Skin epidermis (tissue), 12 donors: ENCODE results near the gene AP5Z1.

ENCODE experiments used
- H3K27ac ChIP-seq, 21 experiments: fragments of 200-600 bp; sonication (generic) in 11 of 21; one replicate each; pipeline ENCODE4 v1.5.0; 2020; ENCODE audit warnings: mild to moderate bottlenecking in 3 of 21, inconsistent platforms in 2 of 21, moderate library complexity in 2 of 21
- H3K4me3 ChIP-seq, 7 experiments: fragments of 200-600 bp; sonication (generic) in 2 of 7; one replicate each; pipeline ENCODE4 v1.5.0; 2020; ENCODE audit warnings: inconsistent platforms in 2 of 7, mild to moderate bottlenecking in 2 of 7, moderate library complexity in 1 of 7

Gene AP5Z1

DNA sequence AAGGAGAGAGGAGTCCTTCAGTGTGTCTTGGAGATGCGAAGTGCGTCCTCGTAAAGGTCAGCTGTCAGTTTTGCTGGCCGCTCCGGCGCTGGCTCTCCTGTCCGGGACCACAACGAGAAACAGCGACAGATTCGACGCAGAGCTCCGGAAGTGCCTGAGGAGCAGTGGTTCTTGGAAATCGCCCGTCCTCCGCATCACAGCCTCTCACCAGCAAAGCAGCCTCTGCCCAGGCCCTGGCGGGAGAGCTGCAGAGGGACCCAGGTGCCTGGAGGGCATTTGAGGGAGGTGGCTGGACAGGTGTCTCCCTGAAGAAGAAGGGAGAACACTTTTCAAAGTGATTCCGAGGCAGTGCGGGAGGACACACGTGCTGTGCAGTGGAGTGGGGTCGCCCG is 11.6 kb upstream of the AP5Z1 start:
- Histone ChIP-seq H3K27ac (no peak overlapping the region), H3K4me3 (no peak overlapping the region)

DNA sequence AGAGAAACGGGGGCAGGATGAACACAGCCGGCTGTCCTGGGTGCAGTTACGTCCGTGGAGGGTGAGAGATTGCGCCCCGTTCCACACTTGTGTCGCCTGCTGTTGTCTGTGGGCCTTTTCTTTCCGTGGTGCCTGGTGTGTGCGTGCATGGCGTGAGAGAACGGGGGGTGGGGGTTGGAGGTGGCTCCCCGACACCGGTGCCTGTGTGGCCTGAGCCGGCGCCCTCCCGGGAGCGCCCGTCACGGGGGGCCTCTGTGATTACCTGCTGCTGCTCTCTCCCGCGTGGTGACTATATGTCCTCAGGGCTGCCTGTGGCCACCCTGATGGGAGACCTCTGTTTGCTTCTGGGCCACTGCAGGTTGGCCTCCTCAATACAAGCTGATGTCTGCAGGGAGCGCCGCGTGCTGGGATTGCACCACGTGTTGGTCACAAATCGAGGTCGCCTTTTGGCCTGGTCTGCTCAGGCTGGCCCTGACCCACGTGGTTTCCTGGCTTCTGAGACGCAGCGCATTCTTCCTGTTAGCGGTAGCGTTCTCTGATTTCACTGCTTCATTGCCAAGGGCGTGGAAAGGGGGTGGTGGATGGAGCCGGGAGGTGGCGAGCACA is 10.9 kb upstream of the AP5Z1 start:
- Histone ChIP-seq H3K27ac (no peak overlapping the region), H3K4me3 (no peak overlapping the region)

GRCh38 chr7:4765776-4766490 is 9.5 kb upstream of the AP5Z1 start:
- H3K4me3 ChIP-seq = no peak overlapping the region
- H3K27ac ChIP-seq = peak overlapping the region in 1 of 21 experiments; percentile 25

DNA sequence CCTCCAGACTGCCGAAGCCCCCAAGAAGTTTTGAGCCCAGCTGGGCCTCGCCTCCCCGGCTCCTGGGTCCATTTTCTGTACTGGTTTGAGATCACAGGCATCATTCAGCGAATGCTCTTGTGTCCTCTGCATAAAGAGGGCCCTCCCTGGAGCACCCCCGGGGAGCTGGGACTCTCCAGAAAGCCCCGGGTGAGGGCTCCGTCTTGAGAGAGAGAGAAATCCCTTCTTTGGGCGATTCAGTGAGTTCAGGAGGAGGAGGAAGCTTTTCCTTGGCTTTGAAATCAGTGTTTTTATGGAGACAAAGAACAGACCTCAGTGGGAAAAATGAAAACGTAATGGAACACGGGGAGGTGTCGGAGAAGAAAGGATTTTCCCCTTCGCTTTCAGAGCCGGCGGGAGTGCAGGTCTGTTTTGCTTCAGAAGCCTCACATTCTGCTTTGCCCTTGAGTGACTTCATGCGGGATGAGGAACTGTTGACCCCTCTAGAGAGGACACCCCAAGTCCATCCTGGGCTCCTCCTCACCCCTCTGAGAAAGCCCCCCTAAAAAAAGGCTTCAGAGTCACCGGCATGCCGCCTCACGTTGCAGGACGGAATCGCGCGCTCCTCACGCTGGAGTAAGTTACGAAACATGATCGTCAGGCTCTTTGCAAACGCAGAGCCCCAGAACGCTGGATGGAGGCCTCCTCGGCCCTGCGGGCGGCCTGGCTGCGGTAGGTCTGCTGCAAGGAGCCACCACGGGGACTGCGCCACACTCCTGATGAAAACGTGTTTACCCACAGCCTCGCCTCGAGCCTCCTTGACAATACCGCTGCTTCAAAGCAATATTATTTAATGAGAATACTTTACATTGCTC is 8.5 kb upstream of the AP5Z1 start:
- Histone ChIP-seq H3K27ac (peak overlapping the region in 1 of 21 experiments; percentile 18), H3K4me3 (no peak overlapping the region)

DNA sequence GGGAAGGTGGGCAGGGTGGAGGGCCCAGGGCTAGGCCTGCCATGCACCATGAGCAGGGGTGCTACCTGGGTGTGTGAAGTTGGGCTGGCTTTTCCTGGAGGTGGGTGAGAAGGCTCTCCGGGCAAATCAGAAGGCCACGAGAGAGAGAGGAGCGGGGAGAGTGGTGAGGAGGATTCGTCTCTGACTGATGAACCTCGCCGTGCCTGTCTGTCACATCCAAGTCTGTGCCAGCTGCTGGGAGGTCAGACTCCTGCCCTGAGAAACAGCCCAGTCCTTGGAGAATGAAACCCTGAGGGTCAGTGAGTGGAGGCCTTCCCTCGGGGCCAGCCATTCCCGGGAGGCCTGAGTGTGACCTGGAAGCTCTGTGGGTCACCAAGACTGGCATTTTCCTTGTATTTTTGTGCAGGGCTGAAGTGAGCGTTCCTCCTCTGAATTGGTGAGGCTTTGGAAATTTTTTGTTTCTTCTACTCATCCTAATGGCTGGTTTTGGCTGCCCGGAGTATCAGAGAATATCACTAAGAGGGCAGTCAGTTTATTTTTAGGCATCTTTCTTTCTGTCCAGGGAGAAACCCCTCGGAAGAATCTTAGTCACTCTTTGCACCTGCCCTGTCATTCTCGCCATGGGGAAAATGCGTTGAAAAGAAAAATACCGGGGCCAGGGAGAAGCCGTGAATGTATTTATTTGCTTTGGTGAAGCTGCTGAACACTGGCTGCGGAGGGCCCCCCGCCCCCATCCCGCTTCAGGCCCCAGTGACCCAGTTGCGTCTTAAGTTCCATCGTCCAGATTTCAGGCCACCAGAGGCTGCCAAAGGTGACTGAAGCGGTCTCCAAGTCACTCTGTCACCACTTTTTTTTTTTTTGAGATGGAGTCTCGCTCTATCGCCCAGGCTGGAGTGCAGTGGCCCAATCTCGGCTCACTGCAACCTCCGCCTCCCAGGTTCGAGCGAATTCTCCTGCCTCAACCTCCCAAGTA is 6.5 kb upstream of the AP5Z1 start:
- Histone ChIP-seq H3K4me3 (no peak overlapping the region), H3K27ac (no peak overlapping the region)

GRCh38 chr7:4769761-4770160 is 5.7 kb upstream of the AP5Z1 start:
- Histone ChIP-seq H3K27ac (no peak overlapping the region), H3K4me3 (no peak overlapping the region)

- H3K27ac ChIP-seq = no peak overlapping the region
- no peak overlapping the region for H3K4me3 ChIP-seq
Observed at GRCh38 chr7:4770886-4771285, 4.5 kb upstream of the AP5Z1 start.

- Histone ChIP-seq H3K4me3 (no peak overlapping the region), H3K27ac (no peak overlapping the region)
Observed at GRCh38 chr7:4771737-4772136, 3.7 kb upstream of the AP5Z1 start.

DNA sequence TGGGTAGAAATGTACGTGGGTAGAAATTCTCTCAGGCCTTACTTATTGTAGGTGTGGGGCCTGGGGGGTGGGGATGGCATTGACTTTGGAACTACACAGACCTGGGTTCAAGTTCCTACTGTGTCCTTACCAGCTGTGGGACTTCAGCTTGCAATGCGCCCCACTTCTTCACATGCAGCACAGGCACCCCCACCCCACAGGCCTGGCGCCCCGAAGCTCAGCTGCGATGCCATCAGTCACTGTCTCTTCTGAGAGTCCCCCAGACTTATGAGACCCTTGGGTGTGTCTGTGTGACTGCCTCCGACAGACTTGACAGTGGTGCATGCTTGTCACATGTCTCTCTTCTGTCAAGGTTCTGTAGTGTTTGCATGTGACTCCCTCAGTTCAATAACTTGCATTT is 3.1 kb upstream of the AP5Z1 start:
- no peak overlapping the region for H3K27ac ChIP-seq
- H3K4me3 ChIP-seq = no peak overlapping the region

GRCh38 chr7:4774007-4774406 is 1.4 kb upstream of the AP5Z1 start:
- peak overlapping the region in 6 of 21 experiments; percentile 92 to 98 (median 96) for H3K27ac ChIP-seq
- H3K4me3 ChIP-seq = peak overlapping the region in 1 of 7 experiments; percentile 94

GRCh38 chr7:4774658-4775249 is 669 bp upstream of the AP5Z1 start:
- Histone ChIP-seq H3K27ac (peak overlapping the region; percentile 23 to 98 (median 95)), H3K4me3 (peak overlapping the region; percentile 66 to 96 (median 88))

DNA sequence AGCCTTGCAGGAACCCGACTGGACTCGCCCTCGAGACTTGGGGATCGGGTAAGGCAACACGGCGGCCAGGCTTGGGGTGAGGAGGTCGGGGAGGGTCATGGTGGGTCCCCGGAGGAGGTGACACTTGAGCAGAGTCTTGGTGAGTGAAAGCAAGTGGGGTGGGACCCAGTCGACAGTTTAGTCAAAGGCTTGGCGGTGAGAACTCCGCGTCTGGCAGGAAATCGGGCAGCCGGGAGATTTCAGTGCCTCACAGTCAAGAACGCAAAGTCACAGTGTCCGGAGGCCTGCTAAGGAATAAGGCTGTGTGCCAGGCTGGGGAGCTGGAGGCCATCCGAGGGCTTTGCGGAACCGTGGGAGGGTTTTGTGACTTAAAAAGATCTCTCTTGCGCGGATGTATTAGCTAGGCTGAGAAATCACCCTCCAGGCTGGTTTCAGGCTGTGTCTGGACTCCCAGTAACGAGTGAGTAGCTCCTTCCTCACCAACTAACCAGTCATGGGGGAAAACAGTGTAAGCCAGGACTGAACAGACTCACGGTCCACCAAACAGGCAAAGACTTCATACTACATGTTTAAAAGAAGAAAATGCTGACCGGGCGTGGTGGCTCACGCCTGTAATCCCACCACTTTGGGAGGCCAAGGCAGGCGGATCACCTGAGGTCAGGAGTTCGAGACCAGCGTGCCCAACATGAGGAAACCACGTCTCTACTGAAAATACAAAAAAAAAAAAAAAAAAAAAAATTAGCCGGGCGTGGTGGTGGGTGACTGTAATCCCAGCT is 613 bp downstream of the AP5Z1 start:
- H3K4me3 ChIP-seq = peak overlapping the region; percentile 66 to 96 (median 88)
- H3K27ac ChIP-seq = peak overlapping the region; percentile 77 to 98 (median 95)

GRCh38 chr7:4779118-4779517 is 3.7 kb downstream of the AP5Z1 start:
- no peak overlapping the region for H3K4me3 ChIP-seq
- no peak overlapping the region for H3K27ac ChIP-seq

DNA sequence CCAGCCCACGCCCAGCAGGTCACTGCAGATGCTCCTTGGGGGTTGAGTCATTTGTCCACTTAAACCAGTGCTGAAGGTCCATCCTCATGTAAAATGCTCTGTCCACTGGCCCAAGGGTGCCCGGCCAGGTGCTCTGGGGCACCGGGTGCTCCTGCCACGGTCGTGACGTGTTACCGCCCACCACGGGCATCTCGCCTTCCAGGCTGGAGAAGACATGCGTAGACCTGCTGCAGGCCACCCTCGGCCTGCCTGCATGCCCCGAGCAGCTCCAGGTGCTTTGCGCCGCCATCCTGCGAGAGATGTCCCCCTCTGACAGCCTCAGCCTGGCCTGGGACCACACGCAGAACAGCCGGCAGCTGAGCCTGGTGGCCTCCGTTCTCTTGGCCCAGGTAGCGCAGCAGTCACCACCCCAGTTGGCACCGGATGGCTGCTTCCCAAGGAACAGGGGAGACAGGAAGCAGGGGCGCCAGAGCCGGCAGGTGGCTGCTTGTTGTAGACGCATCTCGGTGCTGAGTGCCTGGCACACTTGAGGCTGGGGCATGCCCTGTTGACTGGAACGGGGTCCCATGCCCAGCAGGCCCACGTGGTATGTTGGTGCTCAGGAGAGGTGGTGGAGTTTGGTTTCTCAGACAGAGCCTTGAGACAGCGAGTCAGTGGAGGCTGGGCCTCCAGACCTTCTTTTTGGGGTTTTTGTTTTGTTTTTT is 6.1 kb downstream of the AP5Z1 start:
- Histone ChIP-seq H3K27ac (peak overlapping the region in 1 of 21 experiments; percentile 14), H3K4me3 (no peak overlapping the region)

- no peak overlapping the region for H3K4me3 ChIP-seq
- H3K27ac ChIP-seq = peak overlapping the region in 4 of 21 experiments; percentile 20 to 78 (median 70)
Observed at GRCh38 chr7:4782333-4783291, 7.2 kb downstream of the AP5Z1 start.

- Histone ChIP-seq H3K27ac (peak overlapping the region in 5 of 21 experiments; percentile 5 to 78 (median 67)), H3K4me3 (no peak overlapping the region)
Observed at GRCh38 chr7:4783292-4783652, 7.8 kb downstream of the AP5Z1 start.
